GM18858 (cell line): ENCODE results near the gene TRIM39.
"Not testable (repeated sequence)": the region's sequence is repeated elsewhere in the genome, so short reads cannot be mapped to it uniquely, and the experiment has no call there.

Experiments used
- ATAC-seq: cut with Tn5 transposase; IDR thresholded peaks from one replicate; pipeline ENCODE4 v1.9.1; 2021; ENCODE audit not compliant: unreplicated experiment

The TRIM39 gene

DNA sequence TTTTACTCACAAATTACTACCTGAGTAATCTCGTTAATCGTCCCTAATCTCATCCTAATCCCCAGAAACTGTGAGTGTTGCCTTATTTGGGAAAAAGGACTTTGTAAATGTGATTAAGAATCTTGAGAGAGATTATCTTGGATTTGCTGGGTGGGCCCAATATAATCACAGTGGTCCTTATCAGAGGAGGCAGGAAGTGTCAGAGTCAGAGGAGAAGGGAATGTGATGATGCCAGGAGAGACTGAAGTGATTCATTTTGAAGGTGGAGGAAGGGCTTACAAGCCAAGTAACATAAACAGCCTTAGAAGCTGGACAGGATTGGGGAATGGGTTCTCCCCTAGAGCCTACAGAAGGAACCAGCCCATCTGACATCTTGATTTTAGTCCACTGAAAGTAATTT, 34.9 kb downstream of the TRIM39 start:
- no peak for ATAC-seq

DNA sequence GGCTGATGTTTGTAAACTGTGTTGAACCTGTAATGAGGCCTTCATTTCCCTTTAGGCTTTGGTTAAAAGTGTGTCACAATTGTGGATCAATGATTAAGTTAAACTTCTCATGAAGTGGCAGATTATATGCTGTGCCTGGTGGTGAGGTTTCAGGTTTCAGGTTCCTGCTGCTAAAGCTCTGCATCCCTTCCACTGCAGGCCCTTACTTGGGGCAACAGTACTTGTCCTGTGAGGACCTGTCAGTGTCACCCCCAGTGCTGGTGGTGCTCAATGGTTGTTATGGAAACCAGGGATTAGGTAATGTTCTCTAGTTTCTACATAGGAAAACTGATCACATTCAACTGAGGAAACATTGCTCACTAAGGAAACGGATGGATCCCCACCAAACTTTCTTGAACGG, 36.7 kb downstream of the TRIM39 start:
- no peak for ATAC-seq

DNA sequence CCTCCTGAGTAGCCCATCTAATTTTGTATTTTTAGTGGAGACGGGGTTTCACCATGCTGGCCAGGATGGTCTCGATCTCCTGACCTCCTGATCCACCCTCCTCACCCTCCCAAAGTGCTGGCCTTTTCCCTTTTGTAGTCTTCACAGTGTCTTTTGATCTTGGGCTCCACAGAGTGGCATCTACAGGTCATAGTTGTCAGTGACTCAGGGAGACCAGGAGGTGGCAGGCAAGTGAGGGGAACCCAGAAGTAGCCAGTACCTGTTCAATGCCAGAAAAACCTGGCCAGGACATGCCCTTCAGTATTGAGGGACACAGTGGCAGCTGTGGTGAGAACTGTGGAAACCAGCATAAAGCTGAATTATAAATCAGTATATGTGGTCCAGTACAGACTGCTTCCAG, 37.9 kb downstream of the TRIM39 start:
- ATAC-seq, result no peak

DNA sequence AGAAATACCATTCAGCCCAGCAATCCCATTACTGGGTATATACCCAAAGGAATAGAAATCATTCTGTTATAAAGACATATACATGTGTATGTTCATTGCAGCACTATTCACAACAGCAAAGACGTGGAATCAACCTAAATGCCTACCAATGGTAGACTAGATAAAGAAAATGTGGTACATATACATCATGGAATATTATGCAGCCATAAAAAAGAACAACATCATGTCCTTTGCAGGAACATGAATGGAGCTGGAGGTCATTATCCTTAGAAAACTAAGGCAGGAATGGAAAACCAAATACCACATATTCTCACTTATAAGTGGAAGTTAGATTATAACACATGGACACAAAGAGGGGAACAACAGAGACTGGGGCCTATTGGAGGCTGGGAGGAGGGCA, 42.6 kb downstream of the TRIM39 start:
- not testable (repeated sequence) for ATAC-seq

DNA sequence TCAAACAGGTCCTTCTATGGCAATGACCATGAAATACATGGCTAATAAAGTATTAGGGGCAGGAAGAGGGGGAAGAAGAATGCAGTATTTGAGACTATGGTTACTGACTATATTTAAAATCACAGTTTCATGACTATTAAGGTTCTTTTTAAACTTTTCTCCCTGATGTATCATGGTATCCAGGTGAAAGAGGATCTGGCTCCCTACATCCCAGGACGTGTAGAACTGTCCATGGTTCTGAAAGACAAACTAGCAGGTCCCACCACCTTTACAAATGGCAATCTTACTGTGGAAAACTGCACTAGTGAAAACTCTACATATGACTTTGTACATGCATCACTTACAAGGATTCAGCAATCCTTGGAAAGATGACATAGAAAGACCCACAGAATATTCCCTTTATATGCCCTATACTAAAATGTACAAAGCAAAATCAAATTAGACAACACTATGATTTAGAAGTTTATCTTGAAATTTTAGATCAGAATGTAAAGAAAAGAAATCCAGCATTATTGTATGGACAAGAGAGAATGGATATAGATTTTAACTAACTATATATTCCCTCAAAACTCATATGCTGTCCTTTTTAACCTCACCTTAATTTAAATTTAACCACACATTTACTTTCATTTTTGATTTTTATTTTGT, 51.7 kb downstream of the TRIM39 start:
- ATAC-seq, result no peak

DNA sequence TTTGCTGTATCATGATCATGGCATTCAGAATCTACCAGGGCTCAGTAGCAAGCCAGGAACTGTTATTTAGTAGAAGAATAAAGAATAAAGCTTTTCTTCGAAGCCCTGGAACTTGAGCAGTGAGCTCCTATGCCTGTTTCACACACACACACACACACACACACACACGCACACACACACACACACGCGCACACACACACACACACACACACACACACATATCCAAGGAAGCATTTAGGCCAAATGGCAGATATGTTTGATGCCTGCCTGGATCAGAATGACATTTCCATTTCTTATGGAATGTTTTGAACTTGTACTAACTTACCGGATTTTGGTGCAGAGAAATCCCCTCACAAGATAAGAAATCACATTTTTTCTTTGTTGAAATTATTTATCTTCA, 53.7 kb downstream of the TRIM39 start:
- ATAC-seq, result no peak

DNA sequence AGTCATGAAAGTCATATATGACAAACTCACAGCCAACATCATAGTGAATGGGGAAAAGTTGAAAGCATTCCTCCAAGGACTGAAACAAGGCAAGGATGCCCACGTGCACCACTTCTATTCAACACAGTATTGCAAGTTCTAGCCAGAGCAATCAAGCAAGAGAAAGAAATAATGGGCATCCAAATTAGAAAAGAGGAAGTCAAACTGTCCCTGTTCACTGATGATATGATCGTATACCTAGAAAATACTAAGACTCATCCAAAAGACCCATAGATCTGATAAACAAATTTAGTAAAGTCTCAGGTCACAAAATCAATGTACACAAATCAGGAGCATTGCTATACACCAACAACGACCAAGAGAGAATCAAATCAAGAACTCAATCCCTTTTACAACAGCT, 59.4 kb downstream of the TRIM39 start:
- no peak for ATAC-seq

DNA sequence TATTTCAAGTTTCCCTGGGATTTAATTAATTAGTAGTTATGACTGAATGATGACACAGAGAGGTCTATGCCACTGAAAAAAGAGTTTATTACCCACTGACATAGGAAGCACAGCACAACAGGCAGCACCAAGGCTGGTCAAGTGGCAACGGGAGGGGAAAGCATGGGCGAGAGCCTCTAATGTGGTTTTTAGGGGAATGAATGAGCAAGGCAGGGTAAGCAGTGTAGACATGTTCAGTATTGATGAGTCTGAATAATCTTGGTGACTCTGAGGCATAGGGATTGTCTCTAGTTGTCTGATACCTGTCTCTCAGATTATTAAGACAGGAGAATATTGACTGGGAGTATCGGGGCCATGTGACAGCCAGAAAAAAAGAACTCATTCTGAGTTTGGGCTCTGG, 64.5 kb downstream of the TRIM39 start:
- ATAC-seq, result no peak
